Measurements from ENCODE around the gene THEMIS.

GRCh38 chr6:127941228-127941627 is 40.4 kb upstream of the THEMIS start:
- TF ChIP-seq EZH2 (IDR thresholded peaks at IDR 0.05) (no peak), POLR2AphosphoS5 (IDR thresholded peaks at IDR 0.05; ENCODE audit: borderline replicate concordance, low read depth, low read length) (no peak)
